ENCODE data around the gene SALL3.

The SALL3 gene

GRCh38 chr18:79008356-79008940, 28.8 kb downstream of the SALL3 start:
- no peak for FAIRE-seq

GRCh38 chr18:79010802-79011201, 31.2 kb downstream of the SALL3 start:
- no peak for FAIRE-seq

GRCh38 chr18:79011300-79011870, 31.8 kb downstream of the SALL3 start:
- no peak for FAIRE-seq

DNA sequence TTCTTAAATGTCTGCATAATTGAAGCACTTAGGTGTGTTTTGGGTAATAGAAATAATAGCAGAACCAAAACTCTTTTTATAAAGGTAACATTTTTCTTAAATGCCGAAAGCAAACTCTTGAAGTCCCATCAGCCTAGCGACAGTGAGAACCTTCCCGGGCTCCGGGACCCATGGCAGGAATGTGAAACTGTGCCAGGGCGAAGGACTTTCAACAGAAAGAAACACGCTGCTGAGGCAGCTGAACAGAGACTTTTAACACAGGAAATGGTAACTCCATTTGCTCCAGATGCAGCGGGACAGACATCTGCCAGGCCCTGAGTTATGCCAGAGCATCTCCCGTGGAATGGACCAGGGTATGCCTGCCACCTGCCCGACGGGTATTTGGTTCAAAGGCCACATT, 34.3 kb downstream of the SALL3 start:
- FAIRE-seq, result no peak

GRCh38 chr18:79018911-79019310, 39.3 kb downstream of the SALL3 start:
- FAIRE-seq, result no peak

- FAIRE-seq, result no peak
Measured at GRCh38 chr18:79019881-79020280, 40.3 kb downstream of the SALL3 start.

DNA sequence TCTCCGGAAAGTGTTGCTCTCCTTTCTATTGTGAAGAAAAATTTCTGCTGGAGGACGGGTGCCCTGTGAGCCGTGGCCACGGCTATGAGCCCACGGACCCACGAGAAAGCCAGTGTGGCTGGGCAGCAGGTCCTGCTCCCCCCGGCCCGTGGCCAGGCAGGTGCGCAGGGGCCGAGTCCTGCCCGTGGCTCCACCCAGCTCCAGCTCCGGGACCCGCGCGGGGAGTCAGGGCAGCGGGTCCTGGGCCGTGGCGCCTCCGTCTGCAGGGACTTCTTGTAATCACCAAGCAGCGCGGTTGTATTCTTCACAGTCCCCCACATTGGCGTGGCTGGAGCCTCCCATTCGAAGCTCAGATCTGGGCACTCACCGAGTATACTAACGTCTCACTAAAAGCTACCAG, 43.0 kb downstream of the SALL3 start:
- no peak for FAIRE-seq

DNA sequence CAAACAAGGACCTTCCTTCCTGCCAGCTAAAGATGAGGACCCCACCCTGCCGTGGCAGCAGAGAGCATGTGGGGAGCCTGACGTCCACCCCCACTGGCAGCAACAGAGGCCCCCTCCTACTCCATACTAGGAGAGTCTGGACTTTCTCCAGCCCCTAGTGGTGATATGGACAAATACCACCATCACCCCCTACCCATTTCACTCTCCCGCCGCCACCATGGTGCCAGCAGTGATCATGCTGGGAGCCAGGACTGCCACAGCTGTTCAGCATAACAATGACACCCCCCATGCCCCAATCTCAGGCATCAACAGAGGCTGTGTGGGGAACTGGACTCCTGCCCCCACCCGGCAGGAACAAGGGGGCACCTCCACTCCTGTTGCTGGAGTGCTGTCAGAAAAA, 46.9 kb downstream of the SALL3 start:
- no peak for FAIRE-seq

DNA sequence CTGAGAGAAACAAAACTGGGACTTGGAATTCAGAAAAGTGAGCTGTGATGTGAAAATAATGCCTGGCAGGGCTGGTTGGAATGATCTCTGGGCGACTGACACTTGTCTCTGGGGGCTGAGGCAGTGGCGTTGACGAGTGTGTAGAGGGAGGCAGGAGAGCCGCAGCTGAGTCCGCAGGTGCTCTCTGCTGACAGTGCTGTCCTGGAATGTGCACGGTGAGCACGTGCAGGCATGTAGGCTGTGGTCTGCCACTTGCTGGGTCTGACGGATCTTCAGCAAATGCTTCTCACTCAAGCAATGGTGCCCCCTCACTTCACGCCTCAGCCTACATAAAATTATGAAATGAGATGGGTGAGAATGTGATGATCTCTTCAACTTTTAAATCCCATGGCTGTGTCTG, 51.1 kb downstream of the SALL3 start:
- FAIRE-seq, result no peak

GRCh38 chr18:79042276-79042675, 62.7 kb downstream of the SALL3 start:
- no peak for FAIRE-seq

DNA sequence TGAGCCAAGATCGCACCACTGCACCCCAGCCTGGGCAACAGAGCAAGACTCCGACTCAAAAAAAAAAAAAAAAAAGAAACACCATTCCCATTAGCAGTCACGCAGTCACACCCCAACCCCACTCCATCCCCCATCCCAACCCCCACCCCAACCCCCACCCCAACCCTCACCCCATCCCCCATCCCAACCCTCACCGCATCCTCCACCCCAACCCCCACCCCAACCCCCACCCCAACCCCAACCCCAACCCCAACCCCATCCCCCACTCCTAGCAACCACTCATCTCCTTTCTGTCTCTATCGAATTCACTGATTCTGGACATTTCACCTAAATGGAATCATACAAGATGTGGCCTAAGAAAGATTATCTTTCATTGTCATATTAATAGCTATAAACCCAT, 63.7 kb downstream of the SALL3 start:
- FAIRE-seq, result no peak

DNA sequence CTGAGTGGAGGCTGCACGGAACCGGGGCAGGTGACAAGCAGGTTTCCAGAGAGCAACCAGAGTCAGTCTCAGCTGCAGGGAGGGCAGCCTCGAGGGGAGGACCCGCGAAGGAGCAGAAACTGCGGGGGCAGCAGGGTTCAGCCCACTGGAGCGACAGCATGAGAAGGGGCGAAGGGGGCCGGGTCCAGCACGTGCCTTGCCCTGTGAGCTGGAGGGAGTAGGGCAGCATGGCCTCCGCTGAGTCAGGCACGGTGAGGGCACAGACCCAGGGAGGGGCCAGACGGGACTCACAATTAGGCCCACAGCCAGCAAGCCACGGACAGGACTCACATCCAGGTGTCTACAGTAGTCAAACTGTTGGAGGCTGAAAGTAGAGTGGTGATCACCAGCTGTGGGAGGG, 66.9 kb downstream of the SALL3 start:
- no peak for FAIRE-seq

GRCh38 chr18:79047556-79048244, 68.1 kb downstream of the SALL3 start:
- FAIRE-seq, result no peak

DNA sequence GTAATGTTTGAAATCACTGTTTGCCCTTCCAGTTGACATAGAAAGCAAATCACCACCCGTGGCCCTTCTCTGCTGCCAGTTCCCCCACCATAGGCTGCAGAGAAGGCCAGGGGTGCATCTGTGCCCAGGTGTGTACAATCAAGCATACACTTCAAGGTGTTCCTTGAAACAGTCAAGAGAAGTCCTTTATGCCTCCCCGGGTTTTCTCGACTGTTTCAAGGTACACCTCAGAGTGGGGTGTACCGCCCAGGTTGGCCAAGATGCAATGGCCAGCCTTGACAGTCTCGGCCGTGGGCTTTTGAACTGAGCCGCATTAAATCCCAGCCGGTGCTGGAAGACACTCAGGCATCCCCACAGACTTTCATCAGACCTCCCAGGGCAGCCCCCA, 68.6 kb downstream of the SALL3 start:
- FAIRE-seq, result no peak

- FAIRE-seq, result no peak
Measured at GRCh38 chr18:79049506-79049905, 69.9 kb downstream of the SALL3 start.

Data from TTC549 (cell line).